CD4-positive, CD25-positive, alpha-beta regulatory T cell (primary cell): Measurements from ENCODE around the gene ZRANB3. TPM values are rescaled to one million over a fixed set of nuclear protein-coding genes. Genes with fewer than 3 reads are reported as not detected.
"Not testable (repeated sequence)": the region's sequence is repeated elsewhere in the genome, so short reads cannot be mapped to it uniquely, and the experiment has no call there.

ENCODE experiments used
- ATAC-seq, 2 donors: fragments of 150-1000 bp; cut with Tn5 transposase; one replicate each; pipeline ENCODE4 v1.10.0; 2021; ENCODE audit warnings: low read depth in 2 of 2, moderate number of reproducible peaks in 2 of 2, moderate library complexity in 1 of 2
- DNase-seq, 3 donors: peaks; one replicate each; pipeline versions ENCODE4 v3.0.0 to v3.0.0-alpha.2; 2012 to 2022; ENCODE audit warnings: mixed read lengths in 1 of 3
- H3K27ac ChIP-seq: one replicate; pipeline ENCODE4 v1.7.0; 2013; ENCODE audit warnings: mild to moderate bottlenecking, low read length; ENCODE audit not compliant: insufficient read depth, poor library complexity, severe bottlenecking
- H3K27me3 ChIP-seq: one replicate; pipeline ENCODE4 v1.7.0; 2013; ENCODE audit warnings: low read length; ENCODE audit not compliant: control insufficient read depth, insufficient read depth
- H3K36me3 ChIP-seq: one replicate; pipeline ENCODE4 v1.7.0; 2013; ENCODE audit warnings: mild to moderate bottlenecking, low read length, moderate library complexity; ENCODE audit not compliant: control insufficient read depth, insufficient read depth
- H3K4me1 ChIP-seq: 2 replicates; pipeline ENCODE4 v1.7.0; 2013; ENCODE audit warnings: mild to moderate bottlenecking, low read length; ENCODE audit not compliant: insufficient read depth, control insufficient read depth, poor library complexity, severe bottlenecking
- H3K4me3 ChIP-seq: one replicate; pipeline ENCODE4 v1.7.0; 2013; ENCODE audit warnings: low read depth, mild to moderate bottlenecking, low read length, moderate library complexity
- H3K9me3 ChIP-seq, 2 experiments: 1 replicate in 1 of 2; 2 replicates in 1 of 2; pipeline ENCODE4 v1.7.0; 2013; ENCODE audit warnings: low read length in 2 of 2, mild to moderate bottlenecking in 1 of 2, moderate library complexity in 1 of 2; ENCODE audit not compliant: control insufficient read depth in 2 of 2
- H3K27ac Mint-ChIP-seq, 3 donors: one replicate each; pipeline ENCODE4 v1.8.0; 2020 to 2022; ENCODE audit warnings: mild to moderate bottlenecking in 3 of 3, mixed read lengths in 3 of 3, moderate library complexity in 2 of 3
- H3K27me3 Mint-ChIP-seq: one replicate; pipeline ENCODE4 v1.8.0; 2022; ENCODE audit warnings: mild to moderate bottlenecking, mixed read lengths
- H3K36me3 Mint-ChIP-seq: one replicate; pipeline ENCODE4 v1.8.0; 2020; ENCODE audit warnings: mixed read lengths
- H3K4me1 Mint-ChIP-seq, 4 donors: one replicate each; pipeline ENCODE4 v1.8.0; 2020 to 2022; ENCODE audit warnings: mixed read lengths in 4 of 4, mild to moderate bottlenecking in 1 of 4
- H3K4me3 Mint-ChIP-seq, 4 donors: one replicate each; pipeline ENCODE4 v1.8.0; 2020 to 2022; ENCODE audit warnings: mild to moderate bottlenecking in 4 of 4, mixed read lengths in 4 of 4, moderate library complexity in 3 of 4
- H3K9me3 Mint-ChIP-seq, 7 donors: one replicate each; pipeline ENCODE4 v1.8.0; 2020 to 2022; ENCODE audit warnings: mixed read lengths in 7 of 7, mild to moderate bottlenecking in 3 of 7, moderate library complexity in 2 of 7
- polyA plus RNA-seq, 4 donors: library from polyadenylated mRNA; unstranded; fragments of 300-500 nt; fragmentation: Illumina TruSeq; gene quantifications; one replicate each; pipeline ENCODE4 v1.2.3, GENCODE V29; 2021
- total RNA-seq: library from RNA; stranded (reverse); gene quantifications from one replicate; pipeline ENCODE4 v1.2.3, GENCODE V29; 2022

ZRANB3 gene
- total and polyA plus RNA-seq, 5 donors from 2014 or later = 2.2 to 4.6 (median 3.1) TPM

- peaks cover 41% of the 10 kb centered on the region for H3K36me3 ChIP-seq
Measured at GRCh38 chr2:135091681-135092080, 439.3 kb downstream of the ZRANB3 start.

GRCh38 chr2:135089597-135089996 is 441.4 kb downstream of the ZRANB3 start:
- peaks cover 36% of the 10 kb centered on the region for H3K36me3 ChIP-seq
- peaks cover 23 to 34% (median 27%) of the 10 kb centered on the region in 4 donors for H3K4me1 Mint-ChIP-seq
- H3K4me3 Mint-ChIP-seq, H3K27me3 ChIP-seq, H3K4me1 ChIP-seq, H3K27me3 Mint-ChIP-seq, H3K27ac ChIP-seq, H3K9me3 Mint-ChIP-seq, H3K27ac Mint-ChIP-seq, H3K4me3 ChIP-seq, DNase-seq, H3K9me3 ChIP-seq, ATAC-seq: not testable (repeated sequence)
- H3K36me3 Mint-ChIP-seq = peaks cover 46% of the 10 kb centered on the region

More at GRCh38 chr2:135091681-135092080, 439.3 kb downstream of the ZRANB3 start:
- ATAC-seq (no peak), DNase-seq (no peak)
- Histone ChIP-seq H3K27ac (no peak overlapping the region), H3K4me3 (no peak overlapping the region), H3K4me1 (no peaks in the 10 kb centered on the region), H3K27me3 (no peaks in the 10 kb centered on the region), H3K9me3 (no peaks in the 10 kb centered on the region)
- peaks cover 55% of the 10 kb centered on the region for H3K36me3 Mint-ChIP-seq
- peaks cover 0 to 7% (median 3%) of the 10 kb centered on the region in 7 donors for H3K9me3 Mint-ChIP-seq
- no peaks in the 10 kb centered on the region for H3K27me3 Mint-ChIP-seq
- H3K4me1 Mint-ChIP-seq = peaks cover 11 to 21% (median 18%) of the 10 kb centered on the region in 4 donors
- H3K4me3 Mint-ChIP-seq = no peak overlapping the region
- H3K27ac Mint-ChIP-seq = no peak overlapping the region

Other genes with a start within 250 kb of the ZRANB3 start
- gene R3HDM1, start 266 bp upstream of the ZRANB3 start, total RNA-seq = 43.9 TPM
- 10 to 100 TPM in 3 of 4 donors, 1 to 10 TPM in 1; 8.3 to 16.9 (median 15.2) TPM for gene R3HDM1, start 266 bp upstream of the ZRANB3 start, polyA plus RNA-seq
- gene UBXN4, start 210.6 kb upstream of the ZRANB3 start, total RNA-seq = 177 TPM
- 100 to 1,000 TPM; 101 to 163 (median 119) TPM for gene UBXN4, start 210.6 kb upstream of the ZRANB3 start, polyA plus RNA-seq